B cell (primary cell): Measurements from ENCODE around the gene NIPA2.

Experiments used
- EZH2 ChIP-seq: IDR thresholded peaks from 2 replicates; pipeline ENCODE4 v1.6.1; 2012; ENCODE audit warnings: borderline replicate concordance, low read depth, mild to moderate bottlenecking, moderate library complexity, low read length; ENCODE audit not compliant: insufficient read depth, poor library complexity, severe bottlenecking
- TF ChIP-seq, protein P1 (sequence below): fragments of 200-600 bp; IDR thresholded peaks from one replicate; pipeline ENCODE4 v1.8.0; 2022; ENCODE audit warnings: antibody characterized with exemption, mild to moderate bottlenecking

DNA sequence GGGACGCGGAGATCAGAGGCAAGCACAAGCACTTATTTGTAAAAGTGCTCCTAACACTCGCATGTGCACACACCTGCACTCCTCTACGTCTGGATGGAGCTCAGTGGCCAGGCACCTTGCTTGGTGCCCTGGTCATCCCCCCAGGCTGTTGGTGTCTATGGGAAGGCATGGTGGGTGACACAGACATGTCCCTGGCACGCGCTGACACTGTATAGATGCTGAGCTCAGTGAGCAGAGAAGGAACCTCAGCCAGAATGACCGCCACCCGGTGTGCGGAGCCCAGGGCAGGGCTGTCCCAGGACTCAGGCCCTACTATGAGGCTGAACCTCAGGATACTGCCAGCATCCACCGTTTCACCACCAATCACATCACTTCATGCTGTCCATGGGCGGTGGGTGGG, 64.5 kb downstream of the NIPA2 start:
- TF ChIP-seq, protein P1, sequence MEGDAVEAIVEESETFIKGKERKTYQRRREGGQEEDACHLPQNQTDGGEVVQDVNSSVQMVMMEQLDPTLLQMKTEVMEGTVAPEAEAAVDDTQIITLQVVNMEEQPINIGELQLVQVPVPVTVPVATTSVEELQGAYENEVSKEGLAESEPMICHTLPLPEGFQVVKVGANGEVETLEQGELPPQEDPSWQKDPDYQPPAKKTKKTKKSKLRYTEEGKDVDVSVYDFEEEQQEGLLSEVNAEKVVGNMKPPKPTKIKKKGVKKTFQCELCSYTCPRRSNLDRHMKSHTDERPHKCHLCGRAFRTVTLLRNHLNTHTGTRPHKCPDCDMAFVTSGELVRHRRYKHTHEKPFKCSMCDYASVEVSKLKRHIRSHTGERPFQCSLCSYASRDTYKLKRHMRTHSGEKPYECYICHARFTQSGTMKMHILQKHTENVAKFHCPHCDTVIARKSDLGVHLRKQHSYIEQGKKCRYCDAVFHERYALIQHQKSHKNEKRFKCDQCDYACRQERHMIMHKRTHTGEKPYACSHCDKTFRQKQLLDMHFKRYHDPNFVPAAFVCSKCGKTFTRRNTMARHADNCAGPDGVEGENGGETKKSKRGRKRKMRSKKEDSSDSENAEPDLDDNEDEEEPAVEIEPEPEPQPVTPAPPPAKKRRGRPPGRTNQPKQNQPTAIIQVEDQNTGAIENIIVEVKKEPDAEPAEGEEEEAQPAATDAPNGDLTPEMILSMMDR, result no peak
- no peak for TF ChIP-seq EZH2
